Mesodermal cell (in vitro differentiated cells): Measurements from ENCODE around the gene SCGB1C2.

ENCODE experiments used
- H3K27ac ChIP-seq: 2 replicates; pipeline ENCODE4 v1.7.0; 2013; ENCODE audit warnings: mild to moderate bottlenecking, low read depth, low read length, moderate library complexity; ENCODE audit not compliant: severe bottlenecking
- H3K36me3 ChIP-seq: 2 replicates; pipeline ENCODE4 v1.7.1; 2013; ENCODE audit warnings: mild to moderate bottlenecking, low read length, moderate library complexity; ENCODE audit not compliant: control insufficient read depth, insufficient read depth
- H3K4me1 ChIP-seq: one replicate; pipeline ENCODE4 v1.7.1; 2013; ENCODE audit warnings: mild to moderate bottlenecking, low read length; ENCODE audit not compliant: insufficient read depth, control insufficient read depth, poor library complexity, severe bottlenecking
- H3K4me3 ChIP-seq: 2 replicates; pipeline ENCODE4 v1.7.0; 2013; ENCODE audit warnings: low read length, control low read depth, mild to moderate bottlenecking; ENCODE audit not compliant: insufficient read depth, poor library complexity, severe bottlenecking; ENCODE audit errors: extremely low read depth
- H3K9me3 ChIP-seq: 2 replicates; pipeline ENCODE4 v1.7.1; 2013; ENCODE audit warnings: mild to moderate bottlenecking, low read length, moderate library complexity; ENCODE audit not compliant: control insufficient read depth
- WGBS, 2 experiments: methylation state at CpG; one replicate each; pipeline ENCODE4 v1.1.5; 2013; ENCODE audit warnings: missing lambda C conversion rate in 2 of 2; ENCODE audit not compliant: insufficient coverage in 2 of 2; 5-methylcytosine and 5-hydroxymethylcytosine counted together

Gene SCGB1C2

GRCh38 chr17:173166-173911 lies 36.0 kb downstream of the SCGB1C2 start:
- Histone ChIP-seq H3K27ac (no peak overlapping the region), H3K36me3 (no peaks in the 10 kb centered on the region), H3K4me1 (no peaks in the 10 kb centered on the region), H3K4me3 (no peak overlapping the region), H3K9me3 (no peaks in the 10 kb centered on the region)
- WGBS, 2 experiments, result 80 to 91% methylated on average over 8 to 10 of the region's 10 CpGs

GRCh38 chr17:177155-177554 lies 39.8 kb downstream of the SCGB1C2 start:
- no peaks in the 10 kb centered on the region for H3K4me1 ChIP-seq
- no peak overlapping the region for H3K4me3 ChIP-seq
- no peak overlapping the region for H3K27ac ChIP-seq
- H3K9me3 ChIP-seq, result no peaks in the 10 kb centered on the region
- 75 to 76% methylated on average over 1 to 2 of the region's 3 CpGs for WGBS, 2 experiments
- H3K36me3 ChIP-seq, result no peaks in the 10 kb centered on the region

- no peak overlapping the region for H3K4me3 ChIP-seq
- no peaks in the 10 kb centered on the region for H3K9me3 ChIP-seq
- WGBS, 2 experiments, result 77 to 90% methylated on average over 5 to 6 of the region's 6 CpGs
- H3K4me1 ChIP-seq, result no peaks in the 10 kb centered on the region
- no peaks in the 10 kb centered on the region for H3K36me3 ChIP-seq
- H3K27ac ChIP-seq, result no peak overlapping the region
These were observed 40.4 kb downstream of the SCGB1C2 start for GRCh38 chr17:177762-178161.

- no peaks in the 10 kb centered on the region for H3K36me3 ChIP-seq
- H3K9me3 ChIP-seq, result no peaks in the 10 kb centered on the region
- no peaks in the 10 kb centered on the region for H3K4me1 ChIP-seq
- H3K27ac ChIP-seq, result no peak overlapping the region
- 89 to 90% methylated on average over 8 to 9 of the region's 12 CpGs for WGBS, 2 experiments
- H3K4me3 ChIP-seq, result no peak overlapping the region
These were observed 41.1 kb downstream of the SCGB1C2 start for GRCh38 chr17:178292-179065.

GRCh38 chr17:179066-179432 lies 41.7 kb downstream of the SCGB1C2 start:
- Histone ChIP-seq H3K27ac (no peak overlapping the region), H3K4me1 (no peaks in the 10 kb centered on the region), H3K36me3 (no peaks in the 10 kb centered on the region), H3K9me3 (no peaks in the 10 kb centered on the region), H3K4me3 (no peak overlapping the region)
- 83 to 100% methylated on average over 4 to 5 of the region's 5 CpGs for WGBS, 2 experiments

- no peaks in the 10 kb centered on the region for H3K9me3 ChIP-seq
- H3K36me3 ChIP-seq, result no peaks in the 10 kb centered on the region
- H3K4me3 ChIP-seq, result peak overlapping the region; percentile 26
- WGBS, 2 experiments, result 23 to 26% methylated on average over 24 to 26 of the region's 32 CpGs
- H3K27ac ChIP-seq, result no peak overlapping the region
- H3K4me1 ChIP-seq, result no peaks in the 10 kb centered on the region
These were observed 42.5 kb downstream of the SCGB1C2 start for GRCh38 chr17:179781-180380.

- no peaks in the 10 kb centered on the region for H3K36me3 ChIP-seq
- H3K4me1 ChIP-seq, result no peaks in the 10 kb centered on the region
- peak overlapping the region; percentile 26 for H3K4me3 ChIP-seq
- WGBS, 2 experiments, result 1% methylated on average over 83 to 104 of the region's 112 CpGs
- H3K9me3 ChIP-seq, result no peaks in the 10 kb centered on the region
- H3K27ac ChIP-seq, result no peak overlapping the region
These were observed 43.2 kb downstream of the SCGB1C2 start for GRCh38 chr17:180381-181244.

GRCh38 chr17:181245-182049 lies 44.1 kb downstream of the SCGB1C2 start, which contains the start of gene DOC2B:
DOC2B (minus strand) TSS chr17:181650; CDS start chr17:181479, 171 bp downstream.
- no peaks in the 10 kb centered on the region for H3K9me3 ChIP-seq
- H3K4me1 ChIP-seq, result no peaks in the 10 kb centered on the region
- H3K27ac ChIP-seq, result no peak within 1 kb of the TSS
- H3K4me3 ChIP-seq, result peak within 1 kb of the TSS; percentile 26
- WGBS, 2 experiments, result 8 to 12% methylated on average over 92 to 99 of the region's 120 CpGs
- no peaks in the 10 kb centered on the region for H3K36me3 ChIP-seq

GRCh38 chr17:182050-182751 lies 44.8 kb downstream of the SCGB1C2 start:
- Histone ChIP-seq H3K4me1 (no peaks in the 10 kb centered on the region), H3K4me3 (no peak overlapping the region), H3K27ac (no peak overlapping the region), H3K9me3 (no peaks in the 10 kb centered on the region), H3K36me3 (no peaks in the 10 kb centered on the region)
- WGBS, 2 experiments, result 75 to 79% methylated on average over 12 of the region's 18 CpGs
